SK-N-SH (cell line): Measurements from ENCODE around the gene SF3B6.

Source experiments
- CHD2 ChIP-seq: fragments of 150-350 bp; IDR thresholded peaks from 2 replicates; pipeline ENCODE4 v1.6.1; 2018; ENCODE audit warnings: low read length; ENCODE audit not compliant: partially characterized antibody
- EP300 ChIP-seq, 2 experiments: IDR thresholded peaks; 2 replicates each; pipeline versions ENCODE4 v1.4.0 to v1.6.1; 2012; ENCODE audit warnings: borderline replicate concordance in 1 of 2, low read depth in 1 of 2, low read length in 1 of 2
- GATA2 ChIP-seq: sonication (generic); formaldehyde crosslinking; IDR thresholded peaks from 2 replicates; pipeline ENCODE4 v1.5.0; 2020; ENCODE audit warnings: mild to moderate bottlenecking, missing genetic modification reagents
- NFIC ChIP-seq: IDR thresholded peaks from 2 replicates; pipeline ENCODE4 v1.4.0; 2012; ENCODE audit warnings: borderline replicate concordance
- POLR2AphosphoS5 ChIP-seq: IDR thresholded peaks from 2 replicates; pipeline ENCODE4 v1.6.1; 2012; ENCODE audit warnings: low read depth, low read length
- RFX5 ChIP-seq: IDR thresholded peaks from 2 replicates; pipeline ENCODE4 v1.6.1; 2012; ENCODE audit warnings: mild to moderate bottlenecking, improper control_type of control experiment, low read length
- RXRA ChIP-seq: IDR thresholded peaks from 2 replicates; pipeline ENCODE4 v1.4.0; 2012; ENCODE audit warnings: low read depth, mild to moderate bottlenecking, borderline replicate concordance
- SIN3A ChIP-seq: IDR thresholded peaks from 2 replicates; pipeline ENCODE4 v1.6.1; 2012; ENCODE audit warnings: low read depth, mild to moderate bottlenecking, low read length, moderate library complexity, borderline replicate concordance
- TAF1 ChIP-seq: IDR thresholded peaks from 2 replicates; pipeline ENCODE4 v1.6.1; 2012; ENCODE audit warnings: low read depth, mild to moderate bottlenecking, low read length, moderate library complexity, borderline replicate concordance
- YY1 ChIP-seq: IDR thresholded peaks from 2 replicates; pipeline ENCODE4 v1.4.0; 2012; ENCODE audit warnings: low read depth, mild to moderate bottlenecking
- TF ChIP-seq, protein P1 (sequence below): fragments of 200-600 bp; sonication (generic); IDR thresholded peaks from 2 replicates; pipeline ENCODE4 v1.6.1; 2017; ENCODE audit warnings: antibody characterized with exemption, mild to moderate bottlenecking, moderate library complexity
- TF ChIP-seq, protein P2 (sequence below): IDR thresholded peaks from 2 replicates; pipeline ENCODE4; 2012
- TF ChIP-seq, protein P3 (sequence below): fragments of 150-350 bp; IDR thresholded peaks from 2 replicates; pipeline ENCODE4 v1.6.1; 2017; ENCODE audit warnings: antibody characterized with exemption, low read length, low read depth, borderline replicate concordance
- TF ChIP-seq, protein P4 (sequence below): IDR thresholded peaks from 2 replicates; pipeline ENCODE4 v1.4.0; 2012; ENCODE audit warnings: low read depth

DNA sequence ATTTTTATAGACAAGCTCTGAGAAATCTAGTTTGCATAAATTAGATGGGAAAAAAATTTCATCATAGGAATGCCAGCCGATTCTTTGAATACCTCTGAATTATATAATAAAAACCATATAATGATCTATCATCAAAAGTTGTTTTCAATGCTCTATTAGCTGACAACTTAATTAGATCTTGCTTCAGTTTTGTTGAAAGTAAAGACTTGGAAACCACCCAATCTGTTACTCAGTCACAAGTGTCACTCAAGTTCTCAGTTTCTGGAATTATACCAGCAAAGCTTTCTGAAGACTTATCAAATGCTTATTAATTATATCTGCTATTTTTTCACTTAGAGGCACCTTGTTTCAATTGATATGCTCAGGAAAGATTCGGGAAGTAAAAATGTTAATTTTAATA lies 25.9 kb upstream of the SF3B6 start:
- TF ChIP-seq POLR2AphosphoS5 (no peak), EP300 (IDR thresholded peaks at IDR 0.05; ENCODE audit: borderline replicate concordance in 1 of 2, low read depth in 1 of 2, low read length in 1 of 2) (no peak), NFIC (no peak), TAF1 (no peak), GATA2 (CRISPR knock-in tag) (no peak), RFX5 (no peak), SIN3A (no peak), YY1 (no peak), CHD2 (no peak), RXRA (no peak)
- TF ChIP-seq, protein P1, sequence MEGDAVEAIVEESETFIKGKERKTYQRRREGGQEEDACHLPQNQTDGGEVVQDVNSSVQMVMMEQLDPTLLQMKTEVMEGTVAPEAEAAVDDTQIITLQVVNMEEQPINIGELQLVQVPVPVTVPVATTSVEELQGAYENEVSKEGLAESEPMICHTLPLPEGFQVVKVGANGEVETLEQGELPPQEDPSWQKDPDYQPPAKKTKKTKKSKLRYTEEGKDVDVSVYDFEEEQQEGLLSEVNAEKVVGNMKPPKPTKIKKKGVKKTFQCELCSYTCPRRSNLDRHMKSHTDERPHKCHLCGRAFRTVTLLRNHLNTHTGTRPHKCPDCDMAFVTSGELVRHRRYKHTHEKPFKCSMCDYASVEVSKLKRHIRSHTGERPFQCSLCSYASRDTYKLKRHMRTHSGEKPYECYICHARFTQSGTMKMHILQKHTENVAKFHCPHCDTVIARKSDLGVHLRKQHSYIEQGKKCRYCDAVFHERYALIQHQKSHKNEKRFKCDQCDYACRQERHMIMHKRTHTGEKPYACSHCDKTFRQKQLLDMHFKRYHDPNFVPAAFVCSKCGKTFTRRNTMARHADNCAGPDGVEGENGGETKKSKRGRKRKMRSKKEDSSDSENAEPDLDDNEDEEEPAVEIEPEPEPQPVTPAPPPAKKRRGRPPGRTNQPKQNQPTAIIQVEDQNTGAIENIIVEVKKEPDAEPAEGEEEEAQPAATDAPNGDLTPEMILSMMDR: no peak
- TF ChIP-seq, protein P2, sequence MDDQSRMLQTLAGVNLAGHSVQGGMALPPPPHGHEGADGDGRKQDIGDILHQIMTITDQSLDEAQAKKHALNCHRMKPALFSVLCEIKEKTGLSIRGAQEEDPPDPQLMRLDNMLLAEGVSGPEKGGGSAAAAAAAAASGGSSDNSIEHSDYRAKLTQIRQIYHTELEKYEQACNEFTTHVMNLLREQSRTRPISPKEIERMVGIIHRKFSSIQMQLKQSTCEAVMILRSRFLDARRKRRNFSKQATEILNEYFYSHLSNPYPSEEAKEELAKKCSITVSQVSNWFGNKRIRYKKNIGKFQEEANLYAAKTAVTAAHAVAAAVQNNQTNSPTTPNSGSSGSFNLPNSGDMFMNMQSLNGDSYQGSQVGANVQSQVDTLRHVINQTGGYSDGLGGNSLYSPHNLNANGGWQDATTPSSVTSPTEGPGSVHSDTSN: 0 out of 2 replicates have a peak, but pooled peaks have one; percentile 9
- TF ChIP-seq, protein P3, sequence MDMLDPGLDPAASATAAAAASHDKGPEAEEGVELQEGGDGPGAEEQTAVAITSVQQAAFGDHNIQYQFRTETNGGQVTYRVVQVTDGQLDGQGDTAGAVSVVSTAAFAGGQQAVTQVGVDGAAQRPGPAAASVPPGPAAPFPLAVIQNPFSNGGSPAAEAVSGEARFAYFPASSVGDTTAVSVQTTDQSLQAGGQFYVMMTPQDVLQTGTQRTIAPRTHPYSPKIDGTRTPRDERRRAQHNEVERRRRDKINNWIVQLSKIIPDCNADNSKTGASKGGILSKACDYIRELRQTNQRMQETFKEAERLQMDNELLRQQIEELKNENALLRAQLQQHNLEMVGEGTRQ: no peak
- TF ChIP-seq, protein P4, sequence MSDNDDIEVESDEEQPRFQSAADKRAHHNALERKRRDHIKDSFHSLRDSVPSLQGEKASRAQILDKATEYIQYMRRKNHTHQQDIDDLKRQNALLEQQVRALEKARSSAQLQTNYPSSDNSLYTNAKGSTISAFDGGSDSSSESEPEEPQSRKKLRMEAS: no peak
